NCI-H2029 (cell line): Measurements from ENCODE around the gene LRRTM2.
"Not testable (repeated sequence)": the region's sequence is repeated elsewhere in the genome, so short reads cannot be mapped to it uniquely, and the experiment has no call there.

Experiments used
- DNase-seq: peaks from one replicate; lab custom pipeline; 2025; lab: John Stamatoyannopoulos, UW

LRRTM2 gene, protein sequence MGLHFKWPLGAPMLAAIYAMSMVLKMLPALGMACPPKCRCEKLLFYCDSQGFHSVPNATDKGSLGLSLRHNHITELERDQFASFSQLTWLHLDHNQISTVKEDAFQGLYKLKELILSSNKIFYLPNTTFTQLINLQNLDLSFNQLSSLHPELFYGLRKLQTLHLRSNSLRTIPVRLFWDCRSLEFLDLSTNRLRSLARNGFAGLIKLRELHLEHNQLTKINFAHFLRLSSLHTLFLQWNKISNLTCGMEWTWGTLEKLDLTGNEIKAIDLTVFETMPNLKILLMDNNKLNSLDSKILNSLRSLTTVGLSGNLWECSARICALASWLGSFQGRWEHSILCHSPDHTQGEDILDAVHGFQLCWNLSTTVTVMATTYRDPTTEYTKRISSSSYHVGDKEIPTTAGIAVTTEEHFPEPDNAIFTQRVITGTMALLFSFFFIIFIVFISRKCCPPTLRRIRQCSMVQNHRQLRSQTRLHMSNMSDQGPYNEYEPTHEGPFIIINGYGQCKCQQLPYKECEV

DNA sequence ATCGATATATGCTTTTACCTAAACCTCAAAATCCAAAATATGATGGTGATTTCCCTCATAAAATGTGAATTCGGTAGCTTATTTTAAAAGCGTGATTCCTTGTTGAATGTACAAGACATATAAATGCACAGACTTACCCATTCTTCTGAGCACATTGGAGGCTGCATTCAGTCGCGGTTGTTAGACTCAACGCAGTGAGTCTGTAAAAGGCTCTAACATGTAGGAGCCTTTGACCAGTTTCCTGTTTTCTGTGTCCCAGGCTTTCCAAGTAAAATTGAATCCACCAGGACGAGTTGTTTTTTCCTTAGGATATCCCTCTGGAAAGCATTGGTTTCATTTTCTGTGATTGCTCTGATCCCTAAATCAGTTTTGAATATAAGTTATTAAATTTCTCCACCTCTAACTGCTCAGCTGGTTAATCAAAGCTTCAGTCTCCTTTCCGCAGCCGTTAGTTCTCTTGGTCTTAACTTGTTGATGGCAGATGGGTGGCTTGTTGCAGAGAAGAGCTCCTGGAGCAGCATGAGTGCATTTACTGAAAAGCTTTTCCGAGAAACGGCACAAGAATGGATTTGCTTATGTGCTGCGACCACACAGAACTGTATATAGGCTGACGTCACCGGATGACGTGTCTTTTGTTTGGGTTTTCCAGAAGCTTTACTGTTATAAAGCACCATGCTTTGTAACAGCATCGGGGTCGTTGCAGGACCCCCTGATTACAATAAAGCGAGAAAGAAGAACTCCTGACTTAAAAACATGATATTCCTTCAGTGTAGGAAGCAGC is at the start of gene LRRTM2:
Gene LRRTM2 (minus strand): TSS at position 565 of the 781 bp plus-strand sequence. CDS start 424 bp downstream, at position 141.
- DNase-seq: peak; percentile 26

DNA sequence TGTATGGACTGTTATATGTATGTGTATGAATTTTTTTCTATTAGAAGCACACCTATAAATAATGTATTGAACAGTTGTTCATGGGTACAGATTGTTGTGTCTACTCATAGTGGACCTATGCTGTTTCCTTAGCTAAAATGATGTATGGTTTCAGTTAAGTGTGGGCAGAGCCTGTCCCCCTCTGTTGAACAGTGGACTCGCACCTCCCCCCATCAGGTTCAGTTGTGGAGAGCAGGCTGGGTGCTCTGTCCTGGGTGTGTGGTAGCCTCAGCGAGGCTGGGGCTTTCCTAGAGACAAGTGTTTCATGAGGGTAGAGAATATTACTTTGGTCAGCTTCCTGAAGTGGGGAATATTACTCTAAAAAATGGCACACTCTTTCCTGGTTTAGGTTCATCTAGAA is 47.4 kb upstream of the LRRTM2 start:
- no peak for DNase-seq

DNA sequence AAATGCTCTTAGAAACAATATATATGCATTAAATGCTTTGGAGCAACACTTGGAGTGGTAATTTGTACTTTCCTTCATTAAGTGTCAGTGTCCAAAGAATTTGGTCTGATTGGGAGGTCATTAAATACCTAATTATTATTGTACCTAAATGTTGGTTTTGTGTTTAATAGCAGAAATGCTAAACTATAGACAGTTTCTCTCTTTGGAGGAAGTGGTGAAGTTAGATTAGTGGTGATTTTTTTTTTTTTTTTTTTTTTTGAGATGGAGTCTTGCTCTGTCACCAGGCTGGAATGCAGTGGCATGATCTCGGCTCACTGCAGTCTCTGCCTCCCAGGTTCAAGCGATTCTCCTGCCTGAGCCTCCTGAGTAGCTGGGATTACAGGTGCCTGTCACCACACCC is 46.2 kb upstream of the LRRTM2 start:
- DNase-seq: not testable (repeated sequence)

DNA sequence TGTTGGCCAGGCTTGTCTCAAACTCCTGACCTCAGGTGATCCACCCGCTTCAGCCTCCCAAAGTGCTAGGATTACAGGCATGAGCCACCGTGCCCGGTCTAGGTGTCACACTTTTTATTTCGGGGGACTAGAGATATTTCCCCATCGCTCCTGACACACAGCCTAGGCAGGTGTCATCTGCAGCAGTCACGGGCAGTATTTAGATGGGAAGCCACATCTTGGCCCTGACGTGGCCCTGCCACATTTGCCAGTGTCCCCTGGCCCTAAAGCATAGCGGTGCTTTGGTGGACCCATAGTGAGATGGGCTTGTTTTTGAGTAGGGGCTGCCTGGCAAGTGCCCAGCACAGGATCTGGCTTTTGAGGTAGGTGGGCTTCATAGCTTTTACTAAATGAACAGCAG is 45.0 kb upstream of the LRRTM2 start:
- no peak for DNase-seq

DNA sequence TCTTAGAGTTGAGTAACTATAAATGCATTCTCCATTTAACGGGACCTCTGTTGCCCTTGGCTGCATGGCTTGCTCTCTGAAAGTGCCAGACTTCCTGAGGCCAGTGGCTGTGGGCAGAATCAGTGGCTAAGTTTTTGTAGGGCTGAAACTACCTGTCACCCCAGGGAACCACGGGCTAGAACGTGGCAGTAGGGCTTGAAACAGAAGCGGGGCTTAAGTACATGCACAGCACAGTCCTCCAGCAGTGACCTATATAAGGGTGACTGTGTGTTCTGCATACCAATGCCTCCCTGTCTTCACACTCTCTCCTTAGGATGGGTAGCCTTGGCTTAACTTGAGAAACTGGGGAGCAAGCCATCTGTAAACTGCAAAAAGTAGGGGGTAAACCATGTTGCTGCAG is 43.6 kb upstream of the LRRTM2 start:
- DNase-seq: no peak

DNA sequence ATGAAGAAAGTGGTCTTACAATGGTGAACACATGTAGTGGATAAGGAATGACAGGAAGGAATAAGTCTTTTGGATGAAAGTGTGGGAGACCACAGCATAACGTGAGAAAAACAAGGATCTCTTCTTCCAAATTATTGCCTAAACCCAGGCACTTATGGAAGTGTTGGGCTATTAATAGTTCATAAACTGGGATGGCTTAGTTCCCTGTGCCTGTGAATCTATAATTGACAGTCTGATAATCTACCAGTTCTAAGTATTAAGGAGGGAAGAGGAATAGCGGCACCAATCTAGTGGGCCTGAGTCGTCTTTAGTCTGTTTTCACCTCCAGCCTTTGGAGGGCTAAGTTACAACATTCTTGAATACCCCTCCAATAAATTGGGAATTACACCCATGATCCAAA is 39.2 kb upstream of the LRRTM2 start:
- DNase-seq: no peak

DNA sequence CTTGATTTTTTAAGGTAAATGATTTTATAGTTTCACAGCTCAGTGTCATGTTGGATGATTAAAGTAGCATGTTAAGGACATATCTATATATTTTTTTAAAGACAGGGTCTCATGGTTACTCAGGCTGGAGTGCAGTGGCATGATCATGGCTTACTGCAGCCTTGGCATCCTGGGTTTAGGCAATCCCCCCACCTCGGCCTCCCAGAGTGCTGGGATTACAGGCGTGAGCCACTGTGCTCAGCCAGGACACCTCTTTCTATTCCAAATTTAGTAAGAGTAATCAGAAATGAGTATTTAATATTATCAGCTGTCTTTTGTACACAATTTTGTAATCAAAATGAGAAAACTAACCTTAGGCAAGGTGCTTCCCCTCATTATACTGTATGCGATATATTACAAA is 38.6 kb upstream of the LRRTM2 start:
- DNase-seq: no peak

DNA sequence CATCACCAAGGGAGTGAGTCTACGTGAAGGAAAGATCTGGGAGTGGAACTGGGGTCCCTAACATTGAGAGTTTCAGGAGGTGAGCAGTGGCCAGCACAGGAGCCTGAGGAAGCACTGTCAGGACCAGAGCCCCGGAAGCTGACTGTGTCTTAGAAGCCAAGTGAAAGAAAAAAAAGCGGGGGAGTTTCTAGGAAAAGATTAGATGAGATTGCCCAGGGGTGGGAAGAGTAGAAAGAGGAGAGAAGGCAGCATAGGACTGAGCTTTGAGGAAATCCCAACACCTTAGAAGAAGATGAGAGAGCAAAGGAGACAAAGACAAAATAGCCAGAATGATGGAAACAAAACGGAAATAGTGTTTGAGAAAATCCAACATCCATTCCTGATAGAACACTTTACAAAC is 37.0 kb upstream of the LRRTM2 start:
- no peak for DNase-seq

DNA sequence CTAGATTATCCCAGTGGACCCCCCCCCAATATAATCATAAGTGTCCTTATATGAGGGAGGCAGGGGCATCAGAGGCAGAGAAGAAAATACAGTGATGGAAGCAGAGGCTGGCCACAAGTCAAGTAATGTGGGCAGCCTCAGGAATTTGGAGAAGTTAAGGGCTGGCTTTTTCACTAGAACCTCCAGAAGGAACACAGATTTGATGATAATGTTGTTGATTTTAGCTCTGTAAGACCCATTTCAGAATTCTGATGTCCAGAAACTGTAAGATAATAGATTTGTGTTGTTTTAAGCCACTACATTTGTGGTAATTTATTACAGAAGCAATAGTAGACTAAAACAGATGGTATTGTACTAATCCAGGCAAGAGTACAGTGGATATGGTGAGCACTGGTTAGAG is 36.3 kb upstream of the LRRTM2 start:
- DNase-seq: no peak

DNA sequence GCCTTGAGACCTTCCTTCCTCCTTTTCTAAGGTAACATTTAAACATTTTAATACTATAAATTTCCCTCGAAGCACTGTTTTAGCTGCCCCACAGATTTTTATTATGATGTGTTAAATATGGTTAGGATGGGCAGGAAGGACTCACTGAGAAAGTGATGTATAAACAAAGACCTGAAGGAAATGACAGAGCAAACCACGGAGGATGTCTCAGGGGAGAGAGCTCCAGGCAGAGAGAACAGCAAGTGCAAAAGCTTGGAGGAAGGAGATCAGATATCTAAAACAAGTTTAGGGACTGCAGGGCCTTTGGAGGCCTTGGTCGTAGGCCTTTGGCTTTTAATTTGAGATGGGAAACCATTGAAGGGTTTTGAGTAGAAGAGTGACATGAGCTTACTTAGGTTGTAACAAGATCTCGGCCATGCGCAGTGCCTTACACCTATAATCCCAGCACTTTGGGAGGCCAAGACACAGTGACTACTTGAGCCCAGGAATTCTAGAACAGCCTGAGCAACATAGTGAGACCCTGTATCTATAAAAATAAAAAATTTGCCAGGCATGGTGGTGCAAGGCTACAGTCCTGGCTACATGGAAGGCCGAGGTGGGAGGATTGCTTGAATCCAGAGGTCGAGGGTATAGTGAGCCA is 35.5 kb upstream of the LRRTM2 start:
- DNase-seq: no peak

DNA sequence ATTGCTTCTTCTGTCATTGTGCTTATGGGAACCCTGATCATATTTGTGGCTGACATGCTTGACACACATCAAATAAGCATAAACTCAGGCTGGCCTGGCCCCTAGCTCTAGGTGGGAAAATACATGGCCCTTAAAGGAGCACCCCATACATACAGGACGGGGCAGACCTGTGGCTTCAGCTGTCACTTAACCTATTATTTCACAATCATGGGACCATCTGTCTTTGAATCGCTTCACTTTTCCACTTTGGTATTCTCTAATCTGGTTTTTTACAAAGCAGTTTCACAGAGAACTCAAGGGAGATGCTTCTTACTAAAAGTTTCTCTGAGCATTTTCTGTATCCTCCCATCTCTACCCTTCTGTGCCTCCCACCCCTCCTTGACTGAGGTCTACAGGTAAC is 34.6 kb upstream of the LRRTM2 start:
- no peak for DNase-seq

DNA sequence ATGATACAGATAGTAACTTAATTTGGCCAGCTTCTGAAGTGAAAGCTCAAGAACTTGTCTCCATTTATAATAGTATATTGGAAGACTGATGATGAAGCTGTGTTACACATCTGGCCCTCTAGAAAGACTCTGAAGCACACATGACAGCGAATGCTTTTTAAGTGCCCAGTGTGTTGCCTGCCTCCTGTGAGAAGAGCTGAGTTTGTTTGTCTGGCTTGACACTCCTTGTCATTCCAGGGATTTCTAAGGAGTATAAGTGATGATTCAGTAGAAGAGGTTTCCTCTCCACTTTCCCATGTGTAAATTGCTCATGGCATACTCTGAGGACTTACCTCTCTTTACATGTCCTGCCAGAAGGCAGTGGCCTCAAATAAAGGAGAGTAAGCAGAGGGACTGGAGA is 30.4 kb upstream of the LRRTM2 start:
- no peak for DNase-seq

DNA sequence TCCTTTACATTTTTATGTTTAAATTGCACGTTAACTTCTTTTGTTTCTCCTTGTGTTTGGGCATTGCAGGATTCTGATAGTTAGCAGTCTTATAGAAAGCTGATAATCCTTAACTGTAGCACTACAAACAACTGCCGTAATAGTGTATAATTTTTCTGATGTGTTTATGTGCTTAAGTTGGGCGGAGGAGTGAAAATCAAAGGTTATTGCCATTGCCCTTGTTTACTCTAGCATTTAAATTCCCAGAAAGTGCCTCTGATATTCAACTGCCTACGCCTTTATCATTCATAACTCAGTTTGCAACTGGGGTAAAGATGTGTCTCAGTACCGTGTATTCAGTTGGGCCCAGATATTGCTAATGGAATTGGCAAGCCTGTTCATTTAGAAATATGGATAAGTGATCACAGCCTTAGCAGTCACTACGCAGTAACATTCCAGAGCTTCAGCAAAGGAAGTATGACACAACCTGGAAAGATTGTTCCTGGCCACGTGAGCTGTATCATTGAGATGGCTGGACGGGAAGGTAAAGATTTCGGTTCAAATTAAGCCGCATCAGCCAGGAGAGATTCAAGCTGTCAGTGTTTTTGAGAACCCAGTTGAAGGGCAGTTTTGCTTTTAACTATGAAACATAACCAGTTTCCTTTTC is 28.1 kb upstream of the LRRTM2 start:
- DNase-seq: no peak

DNA sequence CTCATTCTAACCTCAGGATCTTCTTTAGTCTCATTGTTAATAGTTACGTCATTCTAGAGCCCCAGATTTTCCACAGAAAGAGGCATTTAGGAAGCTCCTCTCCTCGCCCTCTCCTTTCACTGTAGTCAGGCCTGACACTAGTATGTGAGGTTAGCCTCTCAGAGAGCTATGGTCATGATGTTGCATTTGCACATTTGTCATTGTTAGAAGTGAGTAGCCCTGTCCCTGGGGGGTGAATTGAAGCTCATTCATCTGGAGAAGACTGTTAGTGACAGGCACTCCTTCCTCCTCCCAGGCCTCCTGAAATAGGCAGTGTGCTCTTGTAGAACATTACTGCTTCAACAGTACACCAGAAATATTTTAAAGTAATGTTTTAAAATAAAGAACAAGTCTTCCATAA is 26.6 kb upstream of the LRRTM2 start:
- no peak for DNase-seq

DNA sequence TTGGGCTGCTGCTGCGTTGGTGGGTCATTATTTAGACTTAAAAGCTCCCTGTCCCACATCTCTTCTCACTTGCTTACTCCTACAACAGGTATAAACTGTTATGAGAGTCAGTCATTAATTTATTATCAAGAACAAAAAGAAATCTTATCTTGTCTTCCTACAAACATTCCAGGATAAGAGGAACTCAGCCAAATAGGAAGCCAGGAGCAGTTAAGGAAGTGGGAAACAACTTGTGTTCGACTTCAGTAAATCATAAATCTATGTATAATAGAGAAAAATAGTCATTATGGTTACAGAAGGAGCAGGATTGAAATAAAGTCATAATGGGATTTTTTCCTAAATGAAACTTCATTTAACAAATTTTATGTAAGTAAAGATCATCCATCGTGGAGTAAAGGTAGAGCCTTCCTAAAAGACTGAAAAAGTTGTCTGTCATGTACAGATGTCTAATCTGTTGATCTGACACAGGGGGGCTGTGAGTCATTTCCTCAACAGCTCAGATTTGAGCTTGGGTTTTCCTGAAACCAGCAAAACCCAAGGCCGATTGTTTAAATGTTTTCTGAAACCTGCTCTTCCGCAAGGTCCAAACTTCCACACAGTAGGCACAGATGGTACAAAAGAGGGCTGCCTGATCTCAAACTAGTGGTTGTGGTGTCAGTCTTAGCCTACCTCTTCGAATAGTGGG is 25.3 kb upstream of the LRRTM2 start:
- no peak for DNase-seq

DNA sequence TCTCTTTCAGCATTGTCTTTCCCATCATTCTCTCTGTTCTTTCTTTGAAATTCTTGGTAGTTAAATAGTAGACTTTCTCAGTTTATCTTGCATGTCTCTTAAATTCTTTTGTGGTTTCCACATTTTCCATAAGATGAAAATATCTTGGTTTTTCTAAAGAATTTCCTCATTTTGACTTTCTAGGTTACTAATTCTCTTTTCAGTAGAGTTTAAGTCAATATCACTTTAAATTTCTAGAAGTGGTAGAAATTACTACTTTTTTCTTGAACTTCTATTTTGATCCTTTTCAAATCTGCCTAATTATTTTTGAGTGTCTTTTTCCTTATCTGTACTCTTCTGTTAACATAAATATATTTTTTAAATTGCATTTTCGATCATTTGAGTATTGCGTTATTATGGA is 23.6 kb upstream of the LRRTM2 start:
- DNase-seq: no peak

DNA sequence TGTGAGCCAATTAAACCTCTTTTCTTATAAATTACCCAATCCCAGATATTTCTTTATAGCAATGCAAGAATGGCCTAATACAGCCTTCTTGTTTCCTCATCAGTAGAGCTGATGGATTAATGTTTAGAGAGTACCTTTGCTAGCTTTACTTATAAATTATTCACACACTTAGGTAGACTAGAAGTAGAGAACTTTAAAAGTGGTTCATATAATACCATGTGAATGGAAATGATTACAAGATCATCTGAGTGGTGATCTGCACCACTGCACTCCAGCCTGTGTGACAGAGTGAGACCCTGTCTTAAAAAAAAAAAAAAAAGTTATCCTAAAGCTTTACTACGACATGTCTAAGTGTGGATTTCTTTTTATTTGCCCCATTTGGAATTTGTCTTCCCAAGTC is 23.2 kb upstream of the LRRTM2 start:
- DNase-seq: no peak

DNA sequence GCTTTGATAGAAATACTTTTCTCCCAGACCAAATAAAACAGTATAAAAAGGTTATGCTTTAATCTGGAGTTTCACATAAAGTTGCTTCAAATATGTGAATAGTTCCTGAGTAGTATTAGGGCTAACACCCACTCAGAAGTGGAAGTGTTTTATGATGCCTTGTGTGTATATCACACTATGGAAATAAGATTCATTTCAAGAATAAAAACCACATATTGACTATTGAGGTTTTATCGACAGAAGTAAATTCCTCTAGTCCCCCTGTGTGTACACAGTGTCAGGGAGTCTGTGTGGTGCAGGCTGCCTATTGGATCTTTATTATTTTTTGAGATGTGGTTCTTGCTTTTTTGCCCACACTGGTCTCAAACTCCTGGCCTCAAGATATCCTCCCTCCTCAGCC is 20.8 kb upstream of the LRRTM2 start:
- no peak for DNase-seq

DNA sequence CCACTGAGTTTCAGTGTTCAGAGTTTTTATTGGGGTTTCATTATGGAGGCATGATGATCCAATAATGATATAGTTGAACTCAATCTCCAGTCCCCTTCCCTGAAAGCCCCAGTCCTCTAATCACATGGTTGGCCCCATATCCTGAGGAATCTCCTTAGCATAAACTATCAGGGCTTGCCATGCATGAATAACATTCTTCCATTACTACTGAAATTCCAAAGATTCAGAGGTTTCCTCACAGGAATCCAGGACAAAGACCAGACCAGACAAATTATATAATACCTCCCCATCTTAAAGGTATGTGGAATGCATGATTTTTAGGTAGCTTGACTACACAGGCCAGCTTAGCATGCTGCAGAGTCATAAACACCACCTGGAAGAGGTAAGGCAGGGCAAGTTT is 15.5 kb upstream of the LRRTM2 start:
- DNase-seq: no peak

DNA sequence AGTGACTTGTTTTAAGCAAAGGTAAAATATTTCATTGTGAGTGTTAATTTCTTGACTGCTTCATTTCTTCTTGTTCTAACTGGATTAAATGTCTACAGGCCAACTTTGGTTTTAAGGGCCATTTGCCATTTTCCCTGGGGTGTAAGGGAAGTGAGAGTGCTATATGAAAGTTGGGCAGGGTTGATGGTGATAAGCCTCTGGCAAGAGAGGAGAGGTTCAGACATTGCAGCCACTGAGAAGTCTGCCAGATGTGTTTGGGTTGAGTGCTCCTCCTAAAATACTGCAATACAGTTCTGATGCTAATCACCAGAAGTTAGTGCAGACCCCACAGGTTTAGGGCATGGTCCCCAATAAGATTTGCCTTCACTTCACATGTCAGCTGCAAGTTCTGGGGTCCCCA is 14.9 kb upstream of the LRRTM2 start:
- no peak for DNase-seq

DNA sequence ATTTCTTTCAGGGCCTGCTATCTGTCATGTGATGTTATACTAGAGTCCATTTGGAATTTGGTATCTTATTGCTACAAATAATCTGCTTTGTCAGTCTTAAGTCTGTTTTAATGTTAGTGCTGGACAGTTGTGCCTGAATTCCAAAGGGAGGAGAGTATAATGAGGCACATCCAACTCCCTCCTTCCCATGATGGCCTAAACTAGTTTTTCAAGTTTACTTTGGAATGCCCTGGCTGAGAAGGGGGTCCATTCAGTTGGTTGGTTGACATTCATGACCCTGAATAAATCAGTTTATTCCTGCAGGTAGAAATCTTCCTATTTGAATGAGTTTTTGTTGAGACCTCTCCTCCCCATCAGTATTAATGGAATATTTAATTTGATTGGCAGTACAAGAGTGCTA is 9.4 kb upstream of the LRRTM2 start:
- no peak for DNase-seq

DNA sequence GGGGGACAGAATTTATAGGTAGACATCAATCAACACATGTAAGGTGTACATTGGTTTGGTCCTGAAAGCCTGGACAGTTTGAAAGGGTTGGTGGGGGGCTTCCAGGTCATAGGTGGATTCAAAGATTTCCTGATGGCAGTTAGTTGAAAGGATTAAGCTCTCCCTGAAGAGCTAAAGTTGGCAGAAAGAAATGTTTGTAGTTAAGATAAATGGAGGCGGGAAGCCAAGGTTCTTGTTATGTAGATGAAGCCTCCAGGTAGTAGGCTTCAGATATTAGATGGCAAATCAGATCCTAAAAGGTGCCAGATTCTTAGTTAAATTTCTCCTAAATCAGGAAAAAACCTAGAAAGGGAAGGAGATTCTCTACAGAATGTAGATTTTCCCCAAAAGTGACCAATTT is 9.0 kb upstream of the LRRTM2 start:
- DNase-seq: no peak
